DOHH2 (cell line): ENCODE data around the gene SP1.
A peak's percentile ranks its signal among the peaks of the same experiment; 100 is the strongest.

Source experiments
- H3F3A ChIP-seq: fragments of 200-600 bp; sonication (generic), shearing (Covaris generic); 2 replicates; pipeline ENCODE4 v1.6.0; 2016; ENCODE audit warnings: antibody characterized with exemption, mild to moderate bottlenecking; ENCODE audit not compliant: control insufficient read depth, insufficient read depth
- H3K27ac ChIP-seq: fragments of 200-600 bp; sonication (generic); 2 replicates; pipeline ENCODE4 v1.5.1; 2014; ENCODE audit warnings: low read depth, mild to moderate bottlenecking, low read length, moderate library complexity
- H3K27me3 ChIP-seq: fragments of 200-600 bp; sonication (generic); 2 replicates; pipeline ENCODE4 v1.6.1; 2014; ENCODE audit warnings: mild to moderate bottlenecking, low read length, mixed read lengths; ENCODE audit not compliant: control insufficient read depth
- H3K36me3 ChIP-seq: fragments of 200-600 bp; sonication (generic); 2 replicates; pipeline ENCODE4 v1.6.1; 2014; ENCODE audit warnings: mild to moderate bottlenecking, low read length, moderate library complexity, mixed read lengths; ENCODE audit not compliant: control insufficient read depth
- H3K4me1 ChIP-seq: fragments of 200-600 bp; sonication (generic); 2 replicates; pipeline ENCODE4 v1.6.1; 2014; ENCODE audit warnings: mild to moderate bottlenecking, low read length, mixed read lengths; ENCODE audit not compliant: control insufficient read depth
- H3K4me2 ChIP-seq: fragments of 200-600 bp; sonication (generic); 2 replicates; pipeline ENCODE4 v1.6.0; 2014; ENCODE audit warnings: mild to moderate bottlenecking, low read length, moderate library complexity
- H3K4me3 ChIP-seq: fragments of 200-600 bp; sonication (generic); 2 replicates; pipeline ENCODE4 v1.5.1; 2014; ENCODE audit warnings: mild to moderate bottlenecking, low read length, mixed read lengths
- H3K79me2 ChIP-seq: fragments of 200-600 bp; sonication (generic); 2 replicates; pipeline ENCODE4 v1.6.1; 2014; ENCODE audit warnings: mild to moderate bottlenecking, low read length, mixed read lengths; ENCODE audit not compliant: control insufficient read depth
- H3K9me2 ChIP-seq: fragments of 200-600 bp; sonication (generic); replicated peaks from 2 replicates; pipeline ENCODE4 v1.6.1; 2014; ENCODE audit warnings: mild to moderate bottlenecking, low read length, mixed read lengths; ENCODE audit not compliant: control insufficient read depth
- H3K9me3 ChIP-seq: fragments of 200-600 bp; sonication (generic); 2 replicates; pipeline ENCODE4 v1.6.1; 2014; ENCODE audit warnings: antibody characterized with exemption, low read length, mixed read lengths; ENCODE audit not compliant: control insufficient read depth, insufficient read depth
- H4K20me1 ChIP-seq: fragments of 200-600 bp; sonication (generic); 2 replicates; pipeline ENCODE4 v1.6.0; 2014; ENCODE audit warnings: low read depth, mild to moderate bottlenecking, antibody characterized with exemption, low read length, moderate library complexity; ENCODE audit not compliant: control insufficient read depth, insufficient read depth
- CTCF ChIP-seq: fragments of 200-600 bp; sonication (generic); IDR thresholded peaks from one replicate; pipeline ENCODE4 v1.5.1; 2014; ENCODE audit warnings: antibody characterized with exemption, mild to moderate bottlenecking, low read depth, low read length; ENCODE audit not compliant: poor library complexity, severe bottlenecking
- EZH2phosphoT487 ChIP-seq: fragments of 200-600 bp; sonication (generic); IDR thresholded peaks from 2 replicates; pipeline ENCODE4 v1.6.1; 2017; ENCODE audit warnings: borderline replicate concordance, mild to moderate bottlenecking, antibody characterized with exemption, low read length, moderate library complexity, mixed read lengths

The SP1 gene

GRCh38 chr12:53451661-53452158, 71.7 kb downstream of the SP1 start, which contains the start of gene PCBP2:
Gene PCBP2, plus strand, starts transcription at chr12:53452102. Its CDS starts 2,699 bp downstream, at chr12:53454801.
- H3K9me3 ChIP-seq, result no peaks in the 10 kb centered on the region
- H3K9me2 ChIP-seq, result no peaks in the 10 kb centered on the region
- peak within 1 kb of the TSS; percentile 99 for H3K4me3 ChIP-seq
- peaks cover 59% of the 10 kb centered on the region for H3K36me3 ChIP-seq
- H3K4me2 ChIP-seq, result peak within 1 kb of the TSS; percentile 87
- H3K27me3 ChIP-seq, result no peaks in the 10 kb centered on the region
- H3K27ac ChIP-seq, result peak within 1 kb of the TSS; percentile 89
- H3K4me1 ChIP-seq, result peaks cover 28% of the 10 kb centered on the region
- TF ChIP-seq CTCF (peak; percentile 89), EZH2phosphoT487 (no peak)
- H3K79me2 ChIP-seq, result peaks cover 46% of the 10 kb centered on the region
- peaks cover 32% of the 10 kb centered on the region for H4K20me1 ChIP-seq
- H3F3A ChIP-seq, result peaks cover 35% of the 10 kb centered on the region

DNA sequence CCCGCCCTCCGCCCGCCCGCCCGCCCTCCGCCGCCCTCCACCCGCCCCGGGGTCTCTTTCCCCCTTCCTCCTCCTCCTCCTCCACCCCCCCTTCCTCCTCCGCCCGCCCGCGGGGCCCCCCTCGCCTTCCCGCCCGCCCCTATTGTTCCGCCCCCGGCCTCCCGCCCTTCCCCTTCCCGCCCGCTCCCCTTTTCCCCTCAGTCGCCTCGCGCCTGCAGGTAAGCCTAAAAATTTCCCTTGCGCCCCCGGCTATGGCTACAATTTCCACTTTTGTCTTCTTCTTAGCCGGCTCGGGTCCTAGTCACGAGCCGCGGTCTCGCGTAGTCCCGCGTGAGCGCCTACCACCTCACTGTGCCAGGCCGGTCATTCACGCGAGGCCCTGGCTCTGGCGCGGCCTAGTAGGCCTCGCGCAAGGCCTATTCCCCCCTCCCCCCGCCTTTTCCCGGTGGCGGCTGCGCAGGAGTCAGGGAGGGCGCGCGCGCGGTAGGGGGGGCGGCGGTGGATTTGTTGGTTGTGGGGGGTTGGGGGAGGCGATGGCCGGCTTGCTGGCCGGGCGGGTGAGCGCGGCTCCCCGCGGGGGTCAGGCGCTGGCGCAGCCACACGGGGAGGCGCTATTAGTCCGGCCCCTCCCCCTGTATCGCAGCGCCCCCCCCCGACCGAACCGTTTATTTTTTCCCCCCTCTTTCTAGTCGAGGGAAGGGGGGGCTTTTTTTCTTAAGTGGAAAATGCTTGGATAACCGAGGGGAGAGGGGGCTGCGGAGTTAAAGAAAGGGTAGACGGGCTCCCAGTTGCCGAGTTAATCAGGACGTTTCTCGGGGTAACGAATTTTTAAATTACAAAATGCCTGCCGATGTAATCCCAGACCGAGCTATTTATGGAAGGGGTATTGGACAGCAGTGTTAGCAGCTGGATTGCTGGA, 72.4 kb downstream of the SP1 start:
- Histone ChIP-seq H3F3A (peaks cover 35% of the 10 kb centered on the region), H3K79me2 (peaks cover 53% of the 10 kb centered on the region), H3K27ac (peak overlapping the region; percentile 89), H3K27me3 (no peaks in the 10 kb centered on the region), H4K20me1 (peaks cover 33% of the 10 kb centered on the region), H3K4me2 (peak overlapping the region; percentile 87), H3K4me1 (peaks cover 28% of the 10 kb centered on the region), H3K9me3 (no peaks in the 10 kb centered on the region), H3K36me3 (peaks cover 65% of the 10 kb centered on the region), H3K9me2 (no peaks in the 10 kb centered on the region), H3K4me3 (peak overlapping the region; percentile 99)
- no peak for TF ChIP-seq EZH2phosphoT487
- TF ChIP-seq CTCF, result peak; percentile 85

DNA sequence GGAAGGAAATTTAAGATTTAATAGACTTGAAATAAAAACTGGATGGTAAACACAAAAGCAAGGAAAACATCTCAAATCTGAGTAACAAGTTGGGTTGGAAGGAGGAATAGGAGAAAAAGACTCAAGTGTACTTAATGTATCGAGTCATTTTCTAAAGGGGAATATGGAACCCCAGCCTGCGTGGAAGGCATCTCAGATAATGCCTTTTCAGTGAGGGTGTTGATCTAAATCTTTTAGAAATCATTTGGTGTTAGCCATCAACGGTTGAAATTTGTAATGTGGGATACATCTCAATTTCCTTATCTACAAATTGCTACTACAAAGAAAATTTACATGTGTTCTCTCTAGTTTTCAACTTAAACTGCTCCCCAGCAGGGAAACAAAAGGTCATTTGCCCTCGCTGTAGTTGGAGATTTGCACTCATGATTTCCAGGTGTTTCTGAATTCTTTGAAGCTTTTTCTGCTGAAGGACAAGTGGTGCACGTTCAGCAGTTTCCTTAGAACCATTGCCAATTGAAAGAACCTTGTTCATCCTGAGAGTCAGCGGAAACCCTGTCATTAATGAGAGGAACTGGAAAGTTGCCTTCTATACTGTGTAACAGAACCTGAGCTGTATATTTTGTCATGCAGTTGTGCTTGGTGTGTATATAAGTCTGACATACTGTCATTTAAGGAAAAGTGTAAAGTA, 74.1 kb downstream of the SP1 start:
- peaks cover 70% of the 10 kb centered on the region for H3K36me3 ChIP-seq
- H3K4me2 ChIP-seq, result peak overlapping the region; percentile 87
- peaks cover 39% of the 10 kb centered on the region for H4K20me1 ChIP-seq
- no peaks in the 10 kb centered on the region for H3K27me3 ChIP-seq
- no peaks in the 10 kb centered on the region for H3K9me3 ChIP-seq
- H3K27ac ChIP-seq, result no peak overlapping the region
- TF ChIP-seq CTCF (no peak), EZH2phosphoT487 (no peak)
- peaks cover 30% of the 10 kb centered on the region for H3F3A ChIP-seq
- peaks cover 30% of the 10 kb centered on the region for H3K4me1 ChIP-seq
- H3K9me2 ChIP-seq, result no peaks in the 10 kb centered on the region
- H3K4me3 ChIP-seq, result peak overlapping the region; percentile 99
- peaks cover 68% of the 10 kb centered on the region for H3K79me2 ChIP-seq
